GM18870 (cell line): ENCODE measurements around the gene M1AP.
A peak's percentile ranks its signal among the peaks of the same experiment; 100 is the strongest.

Experiments used
- ATAC-seq: cut with Tn5 transposase; IDR thresholded peaks from one replicate; pipeline ENCODE4 v1.9.1; 2021; ENCODE audit warnings: moderate library complexity; ENCODE audit not compliant: unreplicated experiment

Gene M1AP

GRCh38 chr2:74528600-74529356, 119.4 kb downstream of the M1AP start:
- ATAC-seq: peak; percentile 4

- no peak for ATAC-seq
Observed at GRCh38 chr2:74527741-74528140, 120.4 kb downstream of the M1AP start.

GRCh38 chr2:74526649-74527230, 121.4 kb downstream of the M1AP start:
- ATAC-seq: no peak

GRCh38 chr2:74525717-74526648, 122.1 kb downstream of the M1AP start, which contains the start of gene DQX1:
Gene DQX1, minus strand, starts transcription at chr2:74526231. Its CDS starts 502 bp downstream, at chr2:74525729.
- ATAC-seq: no peak

- ATAC-seq: no peak
Observed at GRCh38 chr2:74524955-74525716, 123.0 kb downstream of the M1AP start.

GRCh38 chr2:74524005-74524404, 124.1 kb downstream of the M1AP start:
- no peak for ATAC-seq

GRCh38 chr2:74522516-74522915, 125.6 kb downstream of the M1AP start:
- no peak for ATAC-seq

- ATAC-seq: no peak
Observed at GRCh38 chr2:74516650-74517049, 131.5 kb downstream of the M1AP start.

- no peak for ATAC-seq
Observed at GRCh38 chr2:74515981-74516633, 132.0 kb downstream of the M1AP start.

GRCh38 chr2:74515271-74515980, 132.7 kb downstream of the M1AP start:
- ATAC-seq: no peak

GRCh38 chr2:74514368-74515270, 133.5 kb downstream of the M1AP start, which contains the start of gene TLX2:
Gene TLX2, plus strand, starts transcription at chr2:74514450. Its CDS starts 357 bp downstream, at chr2:74514807.
- ATAC-seq: no peak

GRCh38 chr2:74513605-74514367, 134.3 kb downstream of the M1AP start:
- ATAC-seq: no peak

GRCh38 chr2:74512744-74513604, 135.2 kb downstream of the M1AP start:
- no peak for ATAC-seq

GRCh38 chr2:74511104-74511989, 136.8 kb downstream of the M1AP start:
- ATAC-seq: no peak

GRCh38 chr2:74510272-74510671, 137.9 kb downstream of the M1AP start:
- ATAC-seq: no peak
